MM.1S (cell line): ENCODE data around the gene FAM193B.
"Not testable (repeated sequence)": the region's sequence is repeated elsewhere in the genome, so short reads cannot be mapped to it uniquely, and the experiment has no call there.

Experiments
- DNase-seq: peaks from one replicate; pipeline ENCODE4 v3.0.0-alpha.2; 2015
- H2AFZ ChIP-seq: fragments of 300-600 bp; sonication (generic); 2 replicates; pipeline ENCODE4 v1.6.0; 2016; ENCODE audit warnings: antibody characterized with exemption, low read length
- H3F3A ChIP-seq: fragments of 300-600 bp; sonication (generic); 2 replicates; pipeline ENCODE4 v1.6.1; 2016; ENCODE audit warnings: mild to moderate bottlenecking, antibody characterized with exemption, low read length, moderate library complexity, mixed read lengths; ENCODE audit not compliant: insufficient read depth
- H3K27ac ChIP-seq: fragments of 300-600 bp; sonication (generic); 2 replicates; pipeline ENCODE4 v1.5.1; 2016; ENCODE audit warnings: mild to moderate bottlenecking, low read length
- H3K27me3 ChIP-seq: fragments of 300-600 bp; sonication (generic); replicated peaks from 2 replicates; pipeline ENCODE4 v1.6.0; 2016; ENCODE audit warnings: low read length; ENCODE audit not compliant: insufficient read depth
- H3K36me3 ChIP-seq: fragments of 300-600 bp; sonication (generic); replicated peaks from 2 replicates; pipeline ENCODE4 v1.6.1; 2016; ENCODE audit warnings: mild to moderate bottlenecking, low read length, mixed read lengths; ENCODE audit not compliant: insufficient read depth
- H3K4me1 ChIP-seq: fragments of 300-600 bp; sonication (generic); 2 replicates; pipeline ENCODE4 v1.6.1; 2016; ENCODE audit warnings: low read length, mixed read lengths
- H3K4me2 ChIP-seq: fragments of 300-600 bp; sonication (generic); 2 replicates; pipeline ENCODE4 v1.6.0; 2016; ENCODE audit warnings: low read depth, low read length
- H3K4me3 ChIP-seq: fragments of 300-600 bp; sonication (generic); 2 replicates; pipeline ENCODE4 v1.5.1; 2016; ENCODE audit warnings: low read length, mixed read lengths
- H3K79me2 ChIP-seq: fragments of 300-600 bp; sonication (generic); 2 replicates; pipeline ENCODE4 v1.6.1; 2016; ENCODE audit warnings: mixed run types, low read length, mixed read lengths
- H3K9ac ChIP-seq: fragments of 300-600 bp; sonication (generic); 2 replicates; pipeline ENCODE4 v1.6.1; 2016; ENCODE audit warnings: low read length, mixed read lengths
- H3K9me2 ChIP-seq: fragments of 300-600 bp; sonication (generic); replicated peaks from 2 replicates; pipeline ENCODE4 v1.6.1; 2016; ENCODE audit warnings: mild to moderate bottlenecking, low read length, mixed read lengths; ENCODE audit not compliant: insufficient read depth
- H3K9me3 ChIP-seq: fragments of 300-600 bp; sonication (generic); replicated peaks from 2 replicates; pipeline ENCODE4 v1.6.1; 2016; ENCODE audit warnings: mild to moderate bottlenecking, low read length, mixed read lengths; ENCODE audit not compliant: insufficient read depth
- H4K20me1 ChIP-seq: fragments of 300-600 bp; sonication (generic); 2 replicates; pipeline ENCODE4 v1.6.1; 2016; ENCODE audit warnings: mild to moderate bottlenecking, low read length, moderate library complexity, mixed read lengths; ENCODE audit not compliant: insufficient read depth
- CTCF ChIP-seq: fragments of 300-600 bp; sonication (generic); IDR thresholded peaks from 2 replicates; pipeline ENCODE4 v1.5.1; 2016; ENCODE audit warnings: antibody characterized with exemption, low read length, mixed read lengths
- EZH2 ChIP-seq: fragments of 300-600 bp; sonication (generic); optimal IDR thresholded peaks from 2 replicates; pipeline ENCODE3; 2017; ENCODE audit warnings: low read depth, mild to moderate bottlenecking, antibody characterized with exemption, low read length, mixed read lengths
- EZH2phosphoT487 ChIP-seq: fragments of 300-600 bp; sonication (generic); IDR thresholded peaks from 2 replicates; pipeline ENCODE4 v1.6.1; 2018; ENCODE audit warnings: antibody characterized with exemption, low read length

FAM193B gene

GRCh38 chr5:177536386-177536785 lies 18.0 kb downstream of the FAM193B start:
- Histone ChIP-seq H3K27ac (no peak overlapping the region), H3K9ac (no peak overlapping the region), H3K4me1 (no peaks in the 10 kb centered on the region), H4K20me1 (no peaks in the 10 kb centered on the region), H3K4me2 (no peak overlapping the region), H3K79me2 (peaks cover 44% of the 10 kb centered on the region), H3K9me3 (no peaks in the 10 kb centered on the region), H3F3A (no peaks in the 10 kb centered on the region), H3K9me2 (no peaks in the 10 kb centered on the region), H3K4me3 (no peak overlapping the region), H3K36me3 (no peaks in the 10 kb centered on the region; the same call in 1 of the 2 replicates), H2AFZ (no peak overlapping the region), H3K27me3 (no peaks in the 10 kb centered on the region)
- no peak for DNase-seq
- TF ChIP-seq EZH2 (no peak), EZH2phosphoT487 (no peak), CTCF (no peak)

DNA sequence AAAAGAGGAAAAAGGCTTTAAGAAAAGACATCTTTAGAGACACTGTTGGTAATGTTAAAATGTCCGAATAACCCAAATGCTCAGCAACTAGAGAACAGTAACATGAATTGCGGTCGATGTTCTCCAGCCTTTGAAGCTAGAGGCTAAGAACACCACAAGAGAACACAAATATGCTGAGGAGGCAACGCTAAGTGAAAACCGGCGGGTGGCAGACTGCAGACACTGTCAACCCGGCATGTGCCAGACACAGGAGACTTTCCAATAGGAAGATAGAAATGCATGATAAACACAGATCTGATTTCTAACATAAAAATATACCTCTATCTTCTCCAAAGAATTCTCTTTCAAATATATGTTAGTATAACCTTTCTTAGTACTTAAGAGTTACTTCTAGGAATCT lies 19.2 kb downstream of the FAM193B start:
- Histone ChIP-seq H3K36me3 (no peaks in the 10 kb centered on the region; the same call in 1 of the 2 replicates), H2AFZ (no peak overlapping the region), H3K9ac (no peak overlapping the region), H3K4me2 (no peak overlapping the region), H3K9me2 (no peaks in the 10 kb centered on the region), H3K9me3 (no peaks in the 10 kb centered on the region), H3F3A (no peaks in the 10 kb centered on the region), H3K4me3 (no peak overlapping the region), H3K4me1 (no peaks in the 10 kb centered on the region), H3K27me3 (no peaks in the 10 kb centered on the region), H3K27ac (no peak overlapping the region), H4K20me1 (no peaks in the 10 kb centered on the region), H3K79me2 (peaks cover 33% of the 10 kb centered on the region)
- no peak for DNase-seq
- TF ChIP-seq EZH2phosphoT487 (no peak), CTCF (no peak), EZH2 (no peak)

- H3F3A ChIP-seq, H3K9me3 ChIP-seq, H3K9ac ChIP-seq, H3K27ac ChIP-seq, H3K36me3 ChIP-seq, DNase-seq, H3K4me3 ChIP-seq, H3K9me2 ChIP-seq, H2AFZ ChIP-seq, H4K20me1 ChIP-seq, H3K4me2 ChIP-seq, H3K27me3 ChIP-seq, H3K4me1 ChIP-seq: not testable (repeated sequence)
- peaks cover 31% of the 10 kb centered on the region for H3K79me2 ChIP-seq
These were observed 19.9 kb downstream of the FAM193B start for GRCh38 chr5:177534433-177534832.

- TF ChIP-seq EZH2 (no peak), CTCF (no peak), EZH2phosphoT487 (no peak)
- Histone ChIP-seq H3K9me2 (no peaks in the 10 kb centered on the region), H3K36me3 (no peaks in the 10 kb centered on the region; the same call in 1 of the 2 replicates), H3K4me3 (no peak overlapping the region), H3K4me1 (no peaks in the 10 kb centered on the region), H3K4me2 (no peak overlapping the region), H3K9ac (no peak overlapping the region), H3K27me3 (no peaks in the 10 kb centered on the region), H2AFZ (no peak overlapping the region), H3K9me3 (no peaks in the 10 kb centered on the region), H3K27ac (no peak overlapping the region), H4K20me1 (no peaks in the 10 kb centered on the region), H3K79me2 (peaks cover 12% of the 10 kb centered on the region), H3F3A (no peaks in the 10 kb centered on the region)
- DNase-seq: no peak
These were observed 23.0 kb downstream of the FAM193B start for GRCh38 chr5:177531209-177531940.
